GM21381 (cell line): Measurements from ENCODE around the gene SMIM22.

Source experiments
- ATAC-seq: cut with Tn5 transposase; IDR thresholded peaks from one replicate; pipeline ENCODE4 v1.9.1; 2021; ENCODE audit warnings: mild to moderate bottlenecking, moderate library complexity; ENCODE audit not compliant: unreplicated experiment

The SMIM22 gene

DNA sequence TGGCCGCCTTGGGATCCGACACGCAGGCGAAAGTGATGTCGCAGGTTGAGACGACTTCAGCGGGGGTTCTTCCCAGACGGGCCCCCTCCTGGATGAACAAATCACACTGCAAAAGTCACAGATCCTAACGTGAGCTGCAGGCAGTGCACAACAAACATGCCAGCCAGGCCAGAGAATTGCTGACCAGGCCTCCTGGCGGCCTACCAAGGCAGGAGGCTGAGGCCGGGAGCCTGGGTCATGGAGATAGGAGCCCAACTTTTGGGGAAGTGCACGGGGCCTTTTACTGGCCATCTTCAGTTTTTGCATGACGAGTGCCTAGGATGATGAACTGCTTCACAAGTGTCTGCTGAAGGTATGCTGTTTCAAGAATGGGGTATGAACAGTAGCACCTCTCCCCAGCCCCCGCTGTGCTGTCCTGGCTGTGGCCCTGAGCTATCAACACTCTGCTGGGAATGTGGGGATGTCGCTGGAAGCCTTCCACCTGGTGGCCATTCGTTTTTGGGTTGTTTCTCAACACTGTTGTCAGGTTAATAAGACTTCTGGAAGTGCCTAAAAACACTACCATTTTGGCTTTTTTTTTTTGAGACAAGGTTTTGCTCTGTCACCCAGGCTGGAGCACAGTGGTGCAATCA, 19.5 kb downstream of the SMIM22 start:
- no peak for ATAC-seq

DNA sequence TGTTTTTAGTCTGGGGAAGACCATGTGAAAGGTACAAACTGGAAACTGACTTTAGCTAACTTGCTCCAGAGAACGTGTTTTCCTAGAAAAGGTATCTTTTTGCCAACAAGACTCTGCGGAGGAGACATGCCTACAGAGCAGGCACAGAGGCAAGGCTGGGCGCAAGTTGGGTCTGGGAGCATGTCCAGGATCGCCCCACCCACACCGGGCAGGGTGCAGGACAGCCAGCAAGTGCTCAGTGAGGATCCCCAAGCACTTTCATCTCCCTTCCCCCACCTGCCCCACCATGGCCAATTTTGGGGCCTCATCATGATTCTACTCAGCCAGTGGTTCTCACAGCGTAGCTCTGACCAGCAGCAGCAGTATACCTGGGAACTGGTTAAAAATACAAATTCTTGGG, 25.5 kb downstream of the SMIM22 start:
- ATAC-seq: no peak

DNA sequence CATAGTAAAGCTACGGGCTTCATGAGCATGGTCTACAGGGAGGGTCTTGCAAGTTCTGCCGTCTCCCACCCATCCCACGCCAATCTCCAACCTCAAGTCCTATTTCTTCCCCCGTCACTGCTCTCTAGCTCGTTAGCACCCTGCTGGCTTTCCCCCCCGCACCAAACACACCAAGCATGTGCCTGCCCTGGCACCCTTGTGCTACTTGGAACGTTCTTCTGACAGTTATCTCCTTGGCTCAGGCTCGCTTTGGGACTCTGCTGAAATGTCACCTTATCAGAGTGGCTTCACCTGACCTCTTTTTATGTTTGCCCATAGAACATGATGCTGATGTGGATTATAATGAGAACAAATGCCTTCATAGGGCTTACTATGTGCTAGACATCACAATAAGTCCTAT, 30.0 kb downstream of the SMIM22 start:
- ATAC-seq: no peak

DNA sequence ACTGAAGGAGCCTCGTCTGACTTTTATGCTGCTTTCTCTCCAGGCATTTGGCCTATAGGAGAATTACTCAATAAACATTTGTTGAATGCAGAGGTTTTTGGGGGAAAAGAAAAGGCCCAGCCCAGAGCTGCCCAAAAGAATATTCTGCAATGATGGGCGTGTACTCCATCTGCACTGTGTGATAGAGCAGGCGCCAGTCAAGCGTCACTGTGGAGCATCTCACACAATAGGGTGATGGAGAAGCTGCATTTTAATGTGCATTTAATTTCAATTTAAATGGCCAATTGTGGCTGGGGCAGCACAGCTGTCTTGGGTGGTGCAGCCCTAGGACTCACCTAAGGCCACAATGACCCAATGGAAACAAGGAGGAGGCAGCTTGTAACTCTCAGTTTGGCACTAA, 31.4 kb downstream of the SMIM22 start:
- no peak for ATAC-seq

DNA sequence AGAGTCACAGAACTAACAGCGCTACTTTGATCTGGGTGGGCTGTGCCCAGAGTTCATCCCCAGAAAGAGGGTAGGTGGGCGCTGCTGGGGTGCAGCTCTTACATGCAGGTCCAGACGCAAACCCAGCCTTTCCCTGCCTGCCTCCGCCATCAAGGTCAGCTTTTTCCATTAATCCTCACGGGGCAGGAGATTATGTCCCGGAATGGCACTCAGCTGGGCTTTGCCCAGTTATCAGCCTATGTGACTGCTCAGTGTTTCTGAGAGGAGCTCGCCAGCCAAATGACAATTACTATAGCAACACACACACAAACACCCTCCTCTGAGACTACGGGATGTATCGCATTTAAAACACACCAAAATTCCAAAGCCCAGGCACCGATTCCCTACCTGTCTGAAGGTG, 31.8 kb downstream of the SMIM22 start:
- ATAC-seq: no peak

DNA sequence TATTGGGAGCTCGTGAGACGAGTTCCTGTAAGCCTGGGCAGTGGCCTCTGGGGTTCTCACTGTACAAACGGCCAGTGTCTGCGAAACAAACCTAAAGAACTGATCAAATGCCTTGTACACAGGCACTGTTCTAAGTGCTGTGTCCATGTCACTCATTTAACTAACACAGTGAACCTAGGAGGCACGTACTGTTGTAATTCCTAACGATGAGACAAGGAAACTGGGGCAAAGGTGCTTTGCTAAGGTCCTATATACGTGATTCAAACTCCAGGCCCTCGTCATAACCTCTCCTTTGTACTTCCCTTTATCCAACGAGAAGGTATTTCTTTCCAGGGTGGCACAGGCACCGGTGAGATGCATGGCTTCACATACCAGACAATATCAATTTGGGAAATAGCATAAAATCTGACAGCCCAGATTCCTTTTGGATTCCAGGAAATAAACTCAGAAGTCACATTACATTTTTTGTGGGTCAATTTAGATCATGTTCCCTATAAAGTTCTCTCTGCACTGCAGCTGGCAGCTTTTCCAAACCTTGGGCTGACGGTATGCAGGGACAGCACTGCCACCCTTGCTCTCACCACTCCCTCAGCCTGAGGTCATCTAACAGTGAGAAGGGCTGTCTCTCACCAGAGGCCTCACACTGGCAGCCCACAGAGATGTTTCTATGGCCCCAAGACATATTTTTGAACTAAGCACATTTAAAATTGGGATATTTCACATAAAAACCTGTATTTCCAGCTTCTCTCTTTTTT, 33.6 kb downstream of the SMIM22 start:
- ATAC-seq: no peak

DNA sequence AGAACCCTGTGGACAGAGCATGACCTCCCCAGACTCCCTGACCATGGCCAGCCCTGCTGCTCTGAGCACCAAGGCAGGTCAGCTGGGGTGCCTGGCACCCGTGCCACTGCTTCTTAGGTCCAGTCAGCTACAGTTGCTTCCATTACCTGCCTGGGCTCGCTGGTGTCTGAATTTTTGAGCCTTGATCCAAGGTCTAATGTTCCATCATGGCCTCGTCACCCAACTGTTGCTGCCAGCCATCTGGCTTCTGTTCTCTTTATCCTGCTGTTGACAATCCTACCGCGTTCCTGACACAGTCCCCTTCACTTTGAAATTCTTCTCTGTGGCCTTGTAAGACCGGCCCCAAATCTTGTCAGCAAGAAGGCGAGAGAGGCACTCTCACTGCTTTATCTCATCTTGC, 35.2 kb downstream of the SMIM22 start:
- ATAC-seq: no peak

DNA sequence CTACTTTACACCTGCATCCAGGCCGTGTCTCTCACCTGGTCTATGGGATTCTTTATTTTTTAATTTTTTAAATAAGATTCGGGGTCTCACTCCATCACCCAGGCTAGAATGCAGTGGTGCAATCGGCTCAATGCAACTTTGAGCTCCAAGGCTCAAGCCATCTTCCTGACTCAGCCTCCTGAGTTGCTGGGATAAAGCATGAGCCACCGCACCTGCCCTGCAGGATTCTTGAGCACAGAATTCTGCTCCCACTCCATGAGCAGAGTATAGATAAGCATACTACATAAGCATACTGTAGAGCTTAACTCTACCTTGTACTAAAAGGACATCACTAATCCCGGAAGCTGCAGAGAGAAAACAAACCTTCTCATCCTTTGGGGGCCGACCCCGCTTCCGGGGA, 36.4 kb downstream of the SMIM22 start:
- ATAC-seq: no peak

DNA sequence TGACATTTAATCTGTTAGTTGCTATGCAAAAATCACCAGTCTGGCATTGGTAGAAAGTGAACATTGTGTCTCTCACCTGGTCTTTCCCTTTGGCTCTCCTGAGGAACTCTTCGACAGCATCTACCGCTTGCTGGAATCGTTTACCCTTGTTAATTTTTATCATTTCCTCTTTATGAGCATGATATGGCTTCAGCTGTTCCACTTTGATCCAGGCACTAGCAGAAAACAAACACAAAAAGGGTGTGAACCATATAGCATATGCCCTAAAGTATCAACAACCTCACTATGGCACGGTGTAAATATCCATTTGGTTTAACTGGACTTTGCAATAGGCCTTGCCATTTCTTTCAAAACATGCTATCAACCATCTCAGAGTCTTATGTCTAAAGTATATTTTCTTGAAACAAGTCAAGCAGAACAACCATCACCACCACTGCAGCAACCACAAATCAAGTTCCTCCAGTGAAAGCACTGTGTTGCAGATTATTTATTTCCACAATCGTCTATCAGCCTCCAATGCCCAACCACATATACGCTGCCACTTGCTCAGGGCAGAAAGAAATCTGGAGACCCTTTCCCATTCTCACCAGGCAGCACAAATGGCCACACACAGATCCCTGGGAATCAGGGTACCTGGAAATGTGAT, 37.7 kb downstream of the SMIM22 start:
- ATAC-seq: no peak

DNA sequence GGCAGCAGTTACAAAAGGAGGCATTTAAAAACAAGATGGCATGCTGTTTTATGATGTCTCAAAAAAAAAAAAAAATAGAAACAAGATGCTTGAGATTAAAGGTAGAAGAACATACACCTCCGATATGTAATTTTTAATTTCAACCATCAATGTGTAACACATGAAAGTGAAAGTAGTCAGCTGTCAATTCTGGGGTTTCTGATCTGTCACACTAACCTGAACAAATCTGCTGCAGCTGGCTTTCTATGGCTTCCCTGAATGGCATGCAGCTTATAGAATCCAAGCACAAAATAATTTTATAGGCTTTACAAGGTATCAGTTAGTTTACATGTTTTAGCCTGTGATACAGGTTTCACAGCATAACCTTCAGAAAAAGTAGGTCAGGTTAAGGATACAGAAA, 38.4 kb downstream of the SMIM22 start:
- ATAC-seq: no peak

DNA sequence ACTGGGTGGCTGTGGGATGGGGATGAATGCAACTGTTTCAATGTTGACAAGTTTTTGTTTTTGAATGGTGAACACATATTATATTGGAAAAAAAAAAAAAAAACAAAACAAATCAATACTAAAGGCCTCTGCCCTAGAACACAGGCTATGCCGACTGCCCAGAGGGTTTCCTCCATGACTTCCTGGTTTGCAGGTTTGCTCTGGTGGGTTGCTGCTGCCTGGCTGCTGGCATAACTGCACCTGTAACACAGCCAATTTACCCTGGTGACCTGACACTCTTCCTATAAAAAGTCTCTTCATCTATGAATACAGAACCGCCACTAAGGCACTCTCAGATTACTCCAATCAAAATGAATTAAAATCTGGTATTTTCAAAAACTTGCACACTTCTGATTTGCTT, 41.6 kb downstream of the SMIM22 start:
- ATAC-seq: no peak

DNA sequence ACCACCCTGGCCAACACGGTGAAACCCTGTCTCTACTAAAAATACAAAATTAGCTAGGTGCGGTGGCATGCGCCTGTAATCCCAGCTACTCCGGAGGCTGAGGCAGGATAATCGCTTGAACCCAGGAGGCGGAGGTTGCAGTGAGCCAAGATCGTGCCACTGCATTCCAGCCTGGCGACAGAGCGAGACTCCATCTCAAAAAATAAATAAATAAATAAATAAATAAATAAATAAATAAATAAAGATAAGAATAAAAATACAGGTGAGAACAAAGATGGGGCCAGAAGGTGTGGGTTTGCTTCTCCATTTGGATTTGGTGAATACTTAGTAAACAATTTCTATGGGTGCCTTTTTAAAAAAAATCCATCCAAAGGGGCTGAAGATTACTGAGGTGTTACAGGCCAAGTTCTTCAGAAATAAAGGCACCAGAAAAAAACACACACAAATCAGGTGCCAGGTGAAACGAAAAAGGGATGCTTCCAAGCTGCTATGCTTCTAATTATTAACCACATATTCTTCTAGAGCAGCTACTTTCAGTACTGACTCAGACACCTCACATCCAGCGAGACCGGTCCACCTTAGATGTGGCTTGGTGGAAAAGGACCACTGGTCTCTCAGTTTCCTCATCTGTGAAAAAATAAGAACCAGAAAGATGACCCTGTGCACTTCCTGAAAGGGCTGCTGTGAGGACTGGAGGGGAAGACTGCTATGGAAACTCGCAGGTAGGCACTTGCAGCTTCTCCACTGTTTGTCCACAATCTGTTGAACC, 42.7 kb downstream of the SMIM22 start:
- no peak for ATAC-seq

DNA sequence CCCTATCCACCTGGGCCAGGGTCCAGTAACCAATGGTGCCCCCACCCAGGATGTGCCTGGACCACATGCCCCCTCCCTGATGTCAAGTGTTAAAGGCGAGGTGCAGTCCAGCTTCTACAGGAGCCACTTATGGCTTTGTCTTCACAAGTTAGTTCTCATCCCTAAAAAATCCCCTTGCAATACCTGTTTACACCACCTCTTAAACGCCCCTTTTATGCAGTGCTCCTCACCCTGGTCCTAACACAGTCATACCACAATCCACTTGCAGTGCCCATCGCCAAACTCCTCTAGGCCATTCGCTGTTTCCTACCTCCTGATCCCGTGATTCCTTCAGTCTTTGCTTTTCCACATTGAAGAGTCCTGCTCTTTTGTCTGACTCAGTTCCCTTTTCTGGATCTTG, 44.8 kb downstream of the SMIM22 start:
- no peak for ATAC-seq

DNA sequence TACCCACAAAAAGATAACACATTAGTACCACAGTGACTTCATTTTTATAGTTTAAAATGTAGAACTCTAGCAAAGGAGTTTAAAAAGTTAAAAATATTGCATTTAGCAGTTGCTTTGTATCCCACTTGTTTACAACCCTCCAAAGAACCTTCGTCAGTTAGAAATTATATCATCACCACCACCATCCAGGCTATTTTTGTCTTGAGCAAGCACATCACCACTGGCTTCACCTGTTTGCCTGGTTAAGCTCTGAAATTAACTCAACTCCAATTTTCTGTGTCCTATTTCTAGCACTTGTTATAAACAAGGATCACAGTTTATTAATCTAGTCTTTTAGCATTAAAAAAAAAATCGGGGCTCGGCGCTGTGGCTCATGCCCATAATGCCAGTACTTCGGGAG, 45.8 kb downstream of the SMIM22 start:
- no peak for ATAC-seq
